Stimulated activated CD4-positive, alpha-beta T cell treated with anti-CD3 and anti-CD28 coated beads, Interleukin-2, amount 100 ng/mL, for 24 hours (primary cell): ENCODE measurements around the gene MAPK1.

Experiments
- DNase-seq, 2 donors: peaks; one replicate each; pipeline ENCODE4 v3.0.0-alpha.2; 2020

The MAPK1 gene

GRCh38 chr22:21780259-21780658, 87.2 kb downstream of the MAPK1 start:
- no peak for DNase-seq

GRCh38 chr22:21779444-21779843, 88.0 kb downstream of the MAPK1 start:
- DNase-seq, result no peak

GRCh38 chr22:21778705-21779363, 88.6 kb downstream of the MAPK1 start:
- no peak for DNase-seq

GRCh38 chr22:21771631-21771976, 95.8 kb downstream of the MAPK1 start:
- no peak for DNase-seq

GRCh38 chr22:21768435-21768834, 99.0 kb downstream of the MAPK1 start:
- DNase-seq, result no peak

DNA sequence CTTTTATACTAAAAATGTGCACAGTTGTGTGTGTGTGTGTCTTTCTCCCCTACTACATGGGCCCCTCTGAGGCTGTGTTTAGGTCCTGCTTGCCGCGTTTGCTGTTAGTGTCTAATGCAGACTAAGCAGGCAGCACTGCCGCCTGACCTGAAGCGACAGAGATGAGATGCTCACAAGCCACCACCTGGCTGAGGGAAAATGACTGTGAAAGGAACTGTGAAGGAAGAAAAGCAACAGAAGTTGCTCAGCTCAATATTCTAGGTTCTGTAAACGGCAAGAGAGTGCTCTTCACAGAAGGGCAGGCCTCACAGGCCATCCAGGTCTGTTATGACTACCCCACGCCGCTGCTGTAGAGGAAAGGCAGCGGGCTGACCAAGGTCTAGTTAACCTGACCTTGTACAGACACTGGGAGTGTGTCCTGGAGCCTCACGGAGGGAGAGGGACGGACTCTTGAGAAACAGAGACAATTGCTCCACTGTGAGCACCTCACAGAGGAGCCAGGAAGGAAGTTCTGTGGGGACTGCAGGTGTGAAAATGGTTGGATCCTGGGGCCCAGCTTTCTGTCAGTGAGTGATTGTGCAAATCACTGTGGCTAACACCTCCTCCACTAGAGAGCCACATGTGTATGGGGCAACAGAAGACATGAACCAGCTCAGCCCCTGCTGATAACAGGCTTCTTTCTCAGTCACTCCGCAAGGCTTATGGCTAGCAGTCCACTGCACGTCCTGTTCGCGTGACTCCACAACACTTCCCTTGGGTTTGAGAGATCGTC, 100.6 kb downstream of the MAPK1 start:
- DNase-seq, result peak; percentile 56 to 59

- DNase-seq, result no peak
These were observed 101.4 kb downstream of the MAPK1 start for GRCh38 chr22:21765909-21766529.

- DNase-seq, result peak; percentile 30 to 39
These were observed 103.2 kb downstream of the MAPK1 start for GRCh38 chr22:21764038-21764804.

- peak; percentile 50 to 51 for DNase-seq
These were observed 104.5 kb downstream of the MAPK1 start for GRCh38 chr22:21762712-21763581.

GRCh38 chr22:21761994-21762680, 105.3 kb downstream of the MAPK1 start:
- no peak for DNase-seq

- peak in 1 of 2 donors; percentile 34 for DNase-seq
These were observed 106.4 kb downstream of the MAPK1 start for GRCh38 chr22:21761086-21761485.

DNA sequence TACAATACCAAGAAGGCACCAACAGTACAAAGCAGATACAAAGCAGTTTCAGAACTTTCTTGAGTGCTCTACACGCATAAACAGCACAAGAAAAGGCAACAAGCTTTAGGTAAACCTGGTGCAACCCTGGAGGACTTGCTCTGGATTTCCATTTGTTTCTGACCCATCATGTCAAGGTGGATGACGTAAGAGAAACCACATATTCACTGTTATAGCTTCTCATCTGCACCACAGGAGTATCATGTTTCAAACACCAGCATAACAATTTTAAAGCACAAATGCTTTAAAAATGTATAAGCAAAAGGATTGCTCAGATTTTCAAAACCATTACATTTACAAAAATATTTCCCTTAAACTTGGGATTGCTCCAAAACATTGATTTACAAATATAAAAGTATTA, 106.8 kb downstream of the MAPK1 start:
- no peak for DNase-seq

GRCh38 chr22:21759646-21760376, 107.6 kb downstream of the MAPK1 start:
- DNase-seq, result no peak

DNA sequence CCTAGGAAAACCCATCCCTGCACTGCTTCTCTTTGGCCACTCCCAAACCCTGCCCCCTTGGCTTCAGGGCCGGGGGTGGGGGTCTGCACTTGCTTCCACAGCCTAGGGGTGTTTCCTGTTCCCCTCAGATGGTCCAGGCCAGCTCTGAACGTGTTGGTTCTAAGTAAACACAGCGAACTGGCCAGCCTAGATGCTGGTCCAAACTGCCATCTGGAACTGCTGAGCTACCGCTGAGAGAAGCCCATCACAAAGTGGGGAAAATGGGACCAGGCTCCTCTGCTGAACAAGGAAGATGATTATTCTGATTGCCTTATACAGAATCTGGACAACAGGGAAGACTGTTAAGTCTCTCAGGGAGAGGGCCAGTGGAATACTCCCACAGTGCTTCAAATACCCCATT, 108.4 kb downstream of the MAPK1 start:
- DNase-seq, result no peak

GRCh38 chr22:21758091-21758864, 109.2 kb downstream of the MAPK1 start:
- no peak for DNase-seq

GRCh38 chr22:21755851-21756284, 111.6 kb downstream of the MAPK1 start:
- no peak for DNase-seq

- no peak for DNase-seq
These were observed 112.9 kb downstream of the MAPK1 start for GRCh38 chr22:21754523-21754922.

DNA sequence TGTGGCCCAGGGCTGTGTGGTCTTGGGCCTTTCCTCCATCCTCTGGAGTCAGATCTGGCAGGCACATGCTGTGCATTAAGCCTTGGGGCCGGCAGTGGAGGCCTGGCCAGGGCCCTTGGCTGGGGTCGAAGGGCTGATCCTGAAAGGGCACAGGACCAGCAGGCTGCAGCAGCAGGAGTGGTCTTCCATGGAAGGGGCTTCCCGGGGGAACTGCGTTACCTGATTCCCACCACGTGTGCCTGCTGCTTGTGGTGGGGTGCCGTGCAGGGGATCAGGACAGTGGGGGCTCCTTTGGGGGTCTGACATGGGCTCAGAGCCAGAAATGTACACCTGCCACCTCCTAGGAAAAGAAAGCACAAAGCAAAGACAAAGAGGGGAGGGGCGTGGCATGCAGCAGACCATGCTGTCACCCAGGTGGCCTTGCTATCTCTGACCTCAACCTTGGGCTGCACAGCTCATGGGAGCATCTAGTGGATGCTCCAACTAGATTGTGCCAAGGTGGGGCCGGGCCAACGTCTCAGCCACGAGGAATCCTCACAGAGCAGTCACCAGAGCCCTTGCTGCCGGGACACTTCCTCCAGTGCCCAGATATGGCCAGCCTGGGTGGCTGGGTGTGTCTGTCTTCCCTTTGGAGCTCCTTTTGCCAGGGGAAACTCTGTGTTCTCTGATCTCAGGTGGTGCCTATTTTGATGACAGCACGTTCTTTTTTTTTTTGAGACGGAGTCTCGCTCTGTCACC, 113.9 kb downstream of the MAPK1 start:
- no peak for DNase-seq

DNA sequence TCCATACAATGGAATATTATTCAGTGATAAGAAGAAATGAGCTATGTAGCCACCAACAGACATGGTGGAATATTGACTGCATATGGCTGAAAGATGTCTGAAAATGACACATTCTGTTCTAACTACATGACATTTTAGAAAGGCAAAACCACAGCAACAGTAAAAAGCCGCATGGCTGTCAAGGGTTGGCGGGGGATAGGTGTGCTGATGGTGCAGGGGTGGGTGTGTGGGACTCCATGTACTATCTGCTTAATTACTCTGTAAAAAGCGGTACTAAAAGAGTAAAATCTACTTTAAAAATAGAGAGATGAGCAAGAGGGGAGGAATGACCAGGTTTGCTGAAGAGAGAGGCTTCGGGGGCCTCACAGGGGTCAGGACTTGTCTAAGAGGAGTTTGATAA, 115.2 kb downstream of the MAPK1 start:
- DNase-seq, result no peak
